ENCODE data around the gene DNAJC8. TPM values are rescaled to one million over a fixed set of nuclear protein-coding genes. Genes with fewer than 3 reads are reported as not detected.

The DNAJC8 gene
- total and polyA plus RNA-seq, 7 experiments from 2014 or later: 54.2 to 174 (median 74.9) TPM

- peak overlapping the region in 1 of 9 donors; percentile 70 for H3K27ac Mint-ChIP-seq
- peaks cover 0 to 11% (median 3%) of the 10 kb centered on the region in 7 donors for H3K4me1 Mint-ChIP-seq
- H3K36me3 ChIP-seq (ENCODE audit: control insufficient read depth in 2 of 3, insufficient read depth in 3 of 3, low read length in 3 of 3): no peaks in the 10 kb centered on the region
- no peaks in the 10 kb centered on the region for H3K9me3 ChIP-seq (ENCODE audit: control insufficient read depth in 2 of 3, low read length in 3 of 3)
- H3K4me3 Mint-ChIP-seq: no peak overlapping the region
- no peaks in the 10 kb centered on the region for H3K27me3 ChIP-seq (ENCODE audit: control insufficient read depth in 2 of 2, insufficient read depth in 2 of 2, low read length in 2 of 2)
- ATAC-seq: no peak
- ChIA-PET POLR2A (no interaction called here), CTCF (interaction anchor here (0.6 kb wide), 1 partner anchor 111 kb away, joined by 3 read pairs; no protein-coding TSS in a partner anchor)
- H3K4me3 ChIP-seq (ENCODE audit: low read length): no peak overlapping the region
- H3K9me3 Mint-ChIP-seq: peaks cover 0 to 9% (median 0%) of the 10 kb centered on the region in 11 donors
- no peak for DNase-seq
- H3K36me3 Mint-ChIP-seq: peaks cover 6 to 19% (median 13%) of the 10 kb centered on the region in 5 donors
- H3K27ac ChIP-seq (ENCODE audit: low read depth, low read length): no peak overlapping the region
- H3K27me3 Mint-ChIP-seq: peaks cover 0 to 60% (median 0%) of the 10 kb centered on the region in 5 donors
- intact Hi-C loops (cut with micrococcal nuclease): no loop called here
- H3K4me1 ChIP-seq (ENCODE audit: control insufficient read depth in 2 of 2, insufficient read depth in 2 of 2, low read length in 2 of 2): no peaks in the 10 kb centered on the region
These were observed 78.7 kb downstream of the DNAJC8 start for GRCh38 chr1:28154078-28154594.

Other genes starting within 250 kb of the DNAJC8 start
- 10 to 100 TPM; 14.5 to 31.7 (median 19.2) TPM for gene EYA3, start 144.4 kb downstream of the DNAJC8 start, total RNA-seq
- 1 to 10 TPM; 4.9 to 6.3 TPM for gene EYA3, start 144.4 kb downstream of the DNAJC8 start, polyA plus RNA-seq
- 10 to 100 TPM in 1 of 5 experiments, 1 to 10 TPM in 3, under 1 TPM in 1; 0.31 to 21.2 (median 1.2) TPM for gene PTAFR, start 56.3 kb downstream of the DNAJC8 start, total RNA-seq
- 1 to 10 TPM in 1 of 2 donors, under 1 TPM in 1; 0.51 to 2.0 TPM for gene PTAFR, start 56.3 kb downstream of the DNAJC8 start, polyA plus RNA-seq
- 100 to 1,000 TPM in 4 of 5 experiments, 10 to 100 TPM in 1; 68.2 to 158 (median 104) TPM for gene ATP5IF1, start 3.1 kb upstream of the DNAJC8 start, total RNA-seq
- gene ATP5IF1, start 3.1 kb upstream of the DNAJC8 start, polyA plus RNA-seq: 100 to 1,000 TPM; 541 to 640 TPM
- 10 to 100 TPM in 3 of 5 experiments, 1 to 10 TPM in 2; 4.5 to 50.7 (median 11.8) TPM for gene SESN2, start 26.5 kb upstream of the DNAJC8 start, total RNA-seq
- 1 to 10 TPM; 2.3 to 4.6 TPM for gene SESN2, start 26.5 kb upstream of the DNAJC8 start, polyA plus RNA-seq
- 10 to 100 TPM in 3 of 5 experiments, 1 to 10 TPM in 2; 5.5 to 23.0 (median 14.4) TPM for gene MED18, start 96.0 kb upstream of the DNAJC8 start, total RNA-seq
- 10 to 100 TPM in 1 of 2 donors, 1 to 10 TPM in 1; 4.5 to 13.2 TPM for gene MED18, start 96.0 kb upstream of the DNAJC8 start, polyA plus RNA-seq
- 10 to 100 TPM; 19.8 to 29.0 (median 25.7) TPM for gene PHACTR4, start 136.7 kb upstream of the DNAJC8 start, total RNA-seq
- 10 to 100 TPM in 1 of 2 donors, 1 to 10 TPM in 1; 8.5 to 22.9 TPM for gene PHACTR4, start 136.7 kb upstream of the DNAJC8 start, polyA plus RNA-seq

Data from naive thymus-derived CD4-positive, alpha-beta T cell (primary cell).